GM12891 (cell line): Measurements from ENCODE around the gene CADM3.

Experiments
- DNase-seq: peaks from one replicate; pipeline ENCODE4 v3.0.0; 2011; ENCODE audit warnings: low spot score; ENCODE audit not compliant: insufficient read length
- FAIRE-seq: peaks from 2 replicates; lab custom pipeline; 2011; peaks lifted over from hg19 to GRCh38; lab: Jason Lieb, UNC
- PAX5 ChIP-seq: IDR thresholded peaks from 2 replicates; pipeline ENCODE4 v1.6.1; 2011; ENCODE audit warnings: low read length, moderate library complexity, mild to moderate bottlenecking; ENCODE audit not compliant: insufficient read depth, severe bottlenecking
- POLR2A ChIP-seq: IDR thresholded peaks from 2 replicates; pipeline ENCODE4 v1.6.1; 2011; ENCODE audit warnings: low read depth, low read length, control low read depth
- POLR2AphosphoS5 ChIP-seq: IDR thresholded peaks from 2 replicates; pipeline ENCODE4 v1.6.1; 2011; ENCODE audit warnings: low read depth, low read length, control low read depth
- POU2F2 ChIP-seq: IDR thresholded peaks from 2 replicates; pipeline ENCODE4 v1.6.1; 2011; ENCODE audit warnings: low read depth, mild to moderate bottlenecking, control low read depth, low read length, moderate library complexity
- SPI1 ChIP-seq: IDR thresholded peaks from 2 replicates; pipeline ENCODE4 v1.6.1; 2011; ENCODE audit warnings: low read depth, low read length, control low read depth
- TAF1 ChIP-seq: IDR thresholded peaks from 2 replicates; pipeline ENCODE4 v1.6.1; 2011; ENCODE audit warnings: low read depth, low read length, control low read depth

CADM3 gene

GRCh38 chr1:159214149-159214760 lies 42.8 kb downstream of the CADM3 start:
- DNase-seq = peak; percentile 37
- TF ChIP-seq POU2F2 (no peak), POLR2AphosphoS5 (no peak), PAX5 (no peak), POLR2A (no peak), SPI1 (no peak)
- peak; percentile 47 for FAIRE-seq

GRCh38 chr1:159218649-159219636 lies 47.5 kb downstream of the CADM3 start:
- FAIRE-seq (no peak), DNase-seq (no peak)
- no peak for TF ChIP-seq PAX5

- TF ChIP-seq SPI1 = no peak
- no peak for TF ChIP-seq POLR2AphosphoS5
- no peak for TF ChIP-seq TAF1
- TF ChIP-seq POLR2A = no peak
- no peak for TF ChIP-seq POU2F2
- TF ChIP-seq PAX5 = no peak
- FAIRE-seq (no peak), DNase-seq (no peak)
Measured at GRCh38 chr1:159222075-159222865, 50.9 kb downstream of the CADM3 start.

DNA sequence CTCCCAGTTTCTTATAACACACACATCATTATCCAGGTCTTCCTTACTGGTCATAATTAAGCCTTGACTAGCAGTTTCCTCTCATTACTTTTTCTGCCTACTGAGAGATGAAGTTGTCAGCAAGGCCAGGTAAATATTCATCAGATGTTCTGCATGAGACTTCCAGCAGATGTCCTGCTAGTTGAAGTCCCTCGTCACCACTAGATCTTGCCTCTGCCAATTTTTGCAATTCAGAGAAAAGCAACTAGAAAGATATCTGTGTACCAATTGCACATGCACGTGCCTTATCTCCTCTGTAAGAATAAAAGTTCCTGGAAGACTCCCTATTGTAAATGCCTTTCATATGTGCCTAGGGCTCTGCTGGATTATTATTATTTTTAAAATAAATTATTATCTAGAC lies 51.6 kb downstream of the CADM3 start:
- DNase-seq (no peak), FAIRE-seq (no peak)
- TF ChIP-seq POLR2AphosphoS5 (no peak), POU2F2 (no peak), POLR2A (no peak), SPI1 (no peak), TAF1 (no peak)

GRCh38 chr1:159228554-159228953 lies 57.1 kb downstream of the CADM3 start:
- FAIRE-seq (no peak), DNase-seq (no peak)
- TF ChIP-seq POLR2AphosphoS5 = no peak
- no peak for TF ChIP-seq POLR2A
- no peak for TF ChIP-seq TAF1
- no peak for TF ChIP-seq POU2F2
- no peak for TF ChIP-seq PAX5
- no peak for TF ChIP-seq SPI1

GRCh38 chr1:159229260-159229885 lies 58.0 kb downstream of the CADM3 start:
- FAIRE-seq (no peak), DNase-seq (no peak)
- TF ChIP-seq POLR2A (no peak), POLR2AphosphoS5 (no peak), PAX5 (no peak), SPI1 (no peak), TAF1 (no peak), POU2F2 (no peak)

DNA sequence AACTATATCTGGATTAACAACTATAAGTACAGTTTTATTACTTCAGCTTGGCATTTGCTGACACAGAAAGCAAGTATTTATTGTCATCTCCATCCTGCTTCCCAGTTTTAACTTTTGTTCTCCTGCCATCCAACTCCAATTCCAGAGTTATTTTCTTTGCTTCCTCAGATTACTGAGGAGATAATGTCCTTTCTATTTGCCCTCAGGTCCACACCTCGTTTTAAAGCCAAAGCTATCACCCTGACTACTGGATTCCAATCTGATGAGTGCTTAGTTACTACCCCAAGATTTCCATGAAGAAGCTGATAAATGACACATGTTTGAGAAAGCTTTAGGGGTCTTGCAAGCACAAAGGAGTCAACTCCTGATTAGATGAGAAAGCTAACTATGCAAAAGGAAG lies 58.5 kb downstream of the CADM3 start:
- FAIRE-seq = no peak
- TF ChIP-seq SPI1 = no peak
- no peak for TF ChIP-seq POU2F2
- no peak for TF ChIP-seq POLR2A
- TF ChIP-seq POLR2AphosphoS5 = no peak
- no peak for TF ChIP-seq PAX5
- TF ChIP-seq TAF1 = no peak
- no peak for DNase-seq

- DNase-seq (peak; percentile 19), FAIRE-seq (peak; percentile 76)
- TF ChIP-seq POLR2A = no peak
- no peak for TF ChIP-seq SPI1
- no peak for TF ChIP-seq TAF1
- no peak for TF ChIP-seq POU2F2
- TF ChIP-seq PAX5 = no peak
- no peak for TF ChIP-seq POLR2AphosphoS5
Measured at GRCh38 chr1:159239551-159240220, 68.3 kb downstream of the CADM3 start.

- TF ChIP-seq POLR2A (no peak), SPI1 (no peak), POLR2AphosphoS5 (no peak), PAX5 (no peak), POU2F2 (no peak), TAF1 (no peak)
Measured at GRCh38 chr1:159247266-159247665, 75.9 kb downstream of the CADM3 start.

More at GRCh38 chr1:159247266-159247665, 75.9 kb downstream of the CADM3 start:
- no peak for FAIRE-seq
- no peak for DNase-seq
